ENCODE results near the gene CBFA2T2. TPM values are rescaled to one million over a fixed set of nuclear protein-coding genes. Genes with fewer than 3 reads are reported as not detected.

Gene CBFA2T2
- total RNA-seq, 1 donor from 2014 or later, result 17.5 TPM

DNA sequence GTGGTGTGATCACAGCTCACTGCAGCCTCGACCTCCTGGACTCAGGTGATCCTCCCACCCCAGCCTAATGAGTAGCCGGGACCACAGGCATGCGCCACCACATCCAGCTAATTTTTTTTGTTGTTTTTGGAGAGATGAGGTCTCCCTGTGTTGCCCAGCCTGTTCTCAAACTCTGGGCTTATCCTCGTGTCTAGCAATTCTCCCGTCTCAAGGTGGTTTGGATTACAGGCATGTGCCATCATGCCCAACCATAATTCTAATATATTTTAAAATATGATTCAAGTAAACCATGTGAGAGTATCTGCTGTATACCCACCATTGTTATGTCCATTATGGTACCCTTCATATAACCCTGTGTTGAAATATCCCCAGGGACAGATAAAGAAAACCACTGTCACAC is 112.0 kb downstream of the CBFA2T2 start:
- no peak overlapping the region for H3K27ac Mint-ChIP-seq (ENCODE audit: unreplicated experiment)
- peaks cover 8% of the 10 kb centered on the region for H3K4me1 Mint-ChIP-seq (ENCODE audit: unreplicated experiment)
- no peak for DNase-seq (ENCODE audit: low spot score)
- no peaks in the 10 kb centered on the region for H3K27me3 Mint-ChIP-seq (ENCODE audit: unreplicated experiment)
- TF ChIP-seq, protein P1, sequence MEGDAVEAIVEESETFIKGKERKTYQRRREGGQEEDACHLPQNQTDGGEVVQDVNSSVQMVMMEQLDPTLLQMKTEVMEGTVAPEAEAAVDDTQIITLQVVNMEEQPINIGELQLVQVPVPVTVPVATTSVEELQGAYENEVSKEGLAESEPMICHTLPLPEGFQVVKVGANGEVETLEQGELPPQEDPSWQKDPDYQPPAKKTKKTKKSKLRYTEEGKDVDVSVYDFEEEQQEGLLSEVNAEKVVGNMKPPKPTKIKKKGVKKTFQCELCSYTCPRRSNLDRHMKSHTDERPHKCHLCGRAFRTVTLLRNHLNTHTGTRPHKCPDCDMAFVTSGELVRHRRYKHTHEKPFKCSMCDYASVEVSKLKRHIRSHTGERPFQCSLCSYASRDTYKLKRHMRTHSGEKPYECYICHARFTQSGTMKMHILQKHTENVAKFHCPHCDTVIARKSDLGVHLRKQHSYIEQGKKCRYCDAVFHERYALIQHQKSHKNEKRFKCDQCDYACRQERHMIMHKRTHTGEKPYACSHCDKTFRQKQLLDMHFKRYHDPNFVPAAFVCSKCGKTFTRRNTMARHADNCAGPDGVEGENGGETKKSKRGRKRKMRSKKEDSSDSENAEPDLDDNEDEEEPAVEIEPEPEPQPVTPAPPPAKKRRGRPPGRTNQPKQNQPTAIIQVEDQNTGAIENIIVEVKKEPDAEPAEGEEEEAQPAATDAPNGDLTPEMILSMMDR (IDR thresholded peaks at IDR 0.05; ENCODE audit: unreplicated experiment), result no peak
- no peaks in the 10 kb centered on the region for H3K9me3 Mint-ChIP-seq (ENCODE audit: unreplicated experiment)
- no peaks in the 10 kb centered on the region for H3K36me3 Mint-ChIP-seq (ENCODE audit: low read depth, unreplicated experiment)
- no peak overlapping the region for H3K4me3 Mint-ChIP-seq (ENCODE audit: unreplicated experiment)

DNA sequence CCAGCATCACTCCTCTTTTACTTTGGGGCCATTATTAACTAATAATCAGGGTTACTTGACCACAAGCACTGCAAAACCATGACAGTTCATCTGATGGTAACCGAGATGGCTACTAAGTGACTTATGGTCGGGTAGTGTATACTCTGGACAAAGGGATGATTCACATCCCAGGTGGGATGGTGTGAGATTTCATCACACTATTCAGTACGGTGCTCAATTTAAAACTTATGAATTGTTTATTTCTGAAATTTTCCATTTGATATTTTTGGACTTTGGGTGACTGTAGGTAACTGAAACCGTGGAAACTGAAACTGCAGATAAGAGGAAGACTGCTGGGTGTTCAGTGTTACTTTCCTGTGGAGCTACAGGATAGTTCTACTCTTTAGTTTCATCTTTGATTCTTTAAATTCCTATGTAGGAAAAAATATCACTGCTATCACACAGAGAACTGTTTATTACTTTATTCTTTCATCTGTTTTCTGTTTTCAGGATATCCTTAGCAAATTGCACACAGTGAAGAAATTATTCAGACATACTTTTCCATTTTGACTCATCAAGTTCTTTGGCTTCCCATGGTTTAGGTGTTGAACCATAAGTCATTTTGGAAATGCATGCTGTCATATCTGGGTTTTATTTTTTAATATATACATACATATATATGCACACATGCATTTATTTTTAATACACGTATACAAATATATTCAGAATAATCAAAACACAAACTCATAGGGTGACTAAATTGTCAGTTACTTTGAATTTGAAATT is 113.1 kb downstream of the CBFA2T2 start:
- no peaks in the 10 kb centered on the region for H3K27me3 Mint-ChIP-seq (ENCODE audit: unreplicated experiment)
- H3K4me1 Mint-ChIP-seq (ENCODE audit: unreplicated experiment), result peaks cover 8% of the 10 kb centered on the region
- H3K4me3 Mint-ChIP-seq (ENCODE audit: unreplicated experiment), result no peak overlapping the region

DNA sequence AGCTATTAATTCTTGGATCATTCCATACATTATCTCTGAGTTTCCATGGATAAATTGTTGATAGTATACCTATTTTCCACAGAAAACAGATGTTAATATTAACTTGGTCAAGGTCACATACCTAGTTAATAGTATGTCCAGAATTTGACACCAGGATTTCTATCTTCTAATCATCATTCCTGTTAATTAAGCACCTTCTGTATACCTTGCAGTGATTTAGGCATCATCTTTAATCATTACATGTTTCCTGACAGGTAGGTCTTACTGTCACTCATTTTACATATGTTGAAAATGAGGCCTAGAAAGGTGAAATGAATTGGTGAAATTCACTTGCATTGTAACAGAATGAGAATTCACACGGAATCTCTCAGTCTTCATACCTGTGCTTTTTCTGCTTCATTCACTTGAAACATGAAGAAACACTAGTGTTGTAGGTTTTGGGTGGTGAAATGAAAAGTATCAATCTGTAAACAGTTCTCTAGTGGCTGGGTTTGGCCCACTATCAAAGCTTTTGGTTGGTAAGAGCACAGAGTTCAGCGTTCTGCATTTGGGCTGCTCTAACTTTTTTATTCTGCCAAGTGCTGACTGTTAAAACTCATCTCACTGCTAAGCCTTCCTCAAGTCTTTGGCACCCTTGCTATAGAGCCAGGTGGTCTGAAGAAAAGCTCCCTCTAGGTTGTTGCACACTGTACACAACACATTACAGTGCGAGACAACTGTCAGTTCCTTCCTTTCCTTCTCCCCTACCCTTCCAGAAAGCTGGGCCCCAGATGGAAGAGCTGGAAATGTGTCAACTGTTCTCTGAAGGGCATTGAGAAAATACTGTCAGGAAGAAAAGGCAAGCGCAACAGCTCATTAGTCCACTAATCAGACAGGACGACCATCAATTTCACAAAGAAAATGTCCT is 114.4 kb downstream of the CBFA2T2 start:
- Mint-ChIP-seq H3K4me1 (ENCODE audit: unreplicated experiment) (peaks cover 8% of the 10 kb centered on the region), H3K36me3 (ENCODE audit: low read depth, unreplicated experiment) (no peaks in the 10 kb centered on the region), H3K27ac (ENCODE audit: unreplicated experiment) (no peak overlapping the region), H3K4me3 (ENCODE audit: unreplicated experiment) (no peak overlapping the region), H3K9me3 (ENCODE audit: unreplicated experiment) (no peaks in the 10 kb centered on the region), H3K27me3 (ENCODE audit: unreplicated experiment) (no peaks in the 10 kb centered on the region)
- no peak for DNase-seq (ENCODE audit: low spot score)
- TF ChIP-seq, protein P1 (IDR thresholded peaks at IDR 0.05; ENCODE audit: unreplicated experiment), result no peak

More for the DNA sequence above, 113.1 kb downstream of the CBFA2T2 start:
- H3K9me3 Mint-ChIP-seq (ENCODE audit: unreplicated experiment), result no peaks in the 10 kb centered on the region
- no peaks in the 10 kb centered on the region for H3K36me3 Mint-ChIP-seq (ENCODE audit: low read depth, unreplicated experiment)
- TF ChIP-seq, protein P1 (IDR thresholded peaks at IDR 0.05; ENCODE audit: unreplicated experiment), result no peak
- no peak overlapping the region for H3K27ac Mint-ChIP-seq (ENCODE audit: unreplicated experiment)
- no peak for DNase-seq (ENCODE audit: low spot score)

DNA sequence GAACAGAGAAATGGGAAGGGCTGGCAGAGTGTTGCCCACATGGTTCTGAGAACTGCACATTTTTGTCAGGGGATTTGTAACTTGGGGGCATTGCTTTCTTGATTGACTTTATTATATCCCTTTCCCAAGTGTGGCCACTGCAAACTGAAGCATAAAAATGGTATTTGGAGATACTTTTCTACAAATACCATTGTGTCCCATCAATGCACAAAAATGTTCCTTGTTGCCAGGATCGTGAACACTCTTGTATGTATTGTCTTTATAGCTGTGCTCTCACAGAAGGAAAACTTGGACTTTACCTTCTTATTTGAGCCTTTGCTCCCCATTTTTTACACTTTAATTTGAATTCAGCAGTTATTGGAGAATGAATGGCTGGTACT is 115.1 kb downstream of the CBFA2T2 start:
- Mint-ChIP-seq H3K4me3 (ENCODE audit: unreplicated experiment) (no peak overlapping the region), H3K4me1 (ENCODE audit: unreplicated experiment) (peaks cover 8% of the 10 kb centered on the region), H3K27me3 (ENCODE audit: unreplicated experiment) (no peaks in the 10 kb centered on the region), H3K27ac (ENCODE audit: unreplicated experiment) (no peak overlapping the region), H3K36me3 (ENCODE audit: low read depth, unreplicated experiment) (no peaks in the 10 kb centered on the region), H3K9me3 (ENCODE audit: unreplicated experiment) (no peaks in the 10 kb centered on the region)
- no peak for DNase-seq (ENCODE audit: low spot score)
- TF ChIP-seq, protein P1 (IDR thresholded peaks at IDR 0.05; ENCODE audit: unreplicated experiment), result no peak

Measured in endothelial cell (in vitro differentiated cells).